HepG2 (cell line): ENCODE measurements around the gene NYNRIN. TPM values are rescaled to one million over a fixed set of nuclear protein-coding genes. Genes with fewer than 3 reads are reported as not detected.

ENCODE experiments used
- KIAA2018 ChIP-seq: sonication (generic); formaldehyde crosslinking; IDR thresholded peaks from 2 replicates; pipeline ENCODE4 v1.5.0; 2020; ENCODE audit warnings: mild to moderate bottlenecking, missing genetic modification reagents, borderline replicate concordance
- MED1 ChIP-seq: sonication (generic); formaldehyde crosslinking; IDR thresholded peaks from 2 replicates; pipeline ENCODE4 v1.4.0; 2020; ENCODE audit warnings: missing genetic modification reagents
- NCOR1 ChIP-seq: fragments of 200-600 bp; sonication (generic); IDR thresholded peaks from 2 replicates; pipeline ENCODE4 v1.7.0; 2017; ENCODE audit warnings: antibody characterized with exemption, low read length, borderline replicate concordance
- NR1H2 ChIP-seq: sonication (generic); formaldehyde crosslinking; IDR thresholded peaks from 2 replicates; pipeline ENCODE4 v1.8.1; 2022; ENCODE audit warnings: low read depth, missing genetic modification reagents, borderline replicate concordance
- RNF2 ChIP-seq: fragments of 450-650 bp; conservative IDR thresholded peaks from 2 replicates; pipeline ENCODE4 v1.6.1; 2016; ENCODE audit warnings: low read depth
- TP53 ChIP-seq: sonication (generic); formaldehyde crosslinking; conservative IDR thresholded peaks from 2 replicates; pipeline ENCODE4 v1.4.0; 2020; ENCODE audit warnings: missing genetic modification reagents
- ZBTB40 ChIP-seq, 2 experiments: fragments of 450-650 bp in 1 of 2; sonication (generic) in 1 of 2; formaldehyde crosslinking in 1 of 2; IDR thresholded peaks; 2 replicates each; pipeline versions ENCODE4 v1.6.1 to v1.8.0; 2016 to 2022; ENCODE audit warnings: antibody characterized with exemption in 1 of 2, mild to moderate bottlenecking in 1 of 2, missing genetic modification reagents in 1 of 2
- ZNF224 ChIP-seq: sonication (generic); formaldehyde crosslinking; IDR thresholded peaks from 2 replicates; pipeline ENCODE4 v1.5.0; 2020; ENCODE audit warnings: mild to moderate bottlenecking, missing genetic modification reagents
- ZNF337 ChIP-seq: sonication (generic); formaldehyde crosslinking; IDR thresholded peaks from 2 replicates; pipeline ENCODE4 v1.5.1; 2020; ENCODE audit warnings: missing genetic modification reagents, low read depth, mild to moderate bottlenecking, borderline replicate concordance
- ZNF562 ChIP-seq: sonication (generic); formaldehyde crosslinking; IDR thresholded peaks from 2 replicates; pipeline ENCODE4 v1.8.0; 2022; ENCODE audit warnings: missing genetic modification reagents, borderline replicate concordance
- polyA plus RNA-seq, 8 experiments: library from polyadenylated mRNA; depleted of rRNA in 3 of 8; stranded (reverse) in 7 of 8; unstranded in 1 of 8; fragments of >200 nt; fragmentation: Illumina TruSeq in 4 of 8; extraction: Trizol in 4 of 8; gene quantifications; 2 replicates each; pipeline versions ENCODE4 v1.2.1 to v1.2.3, GENCODE V29; 2011 to 2016; ENCODE audit warnings: low read depth in 4 of 8, missing spikeins in 1 of 8, mixed read lengths in 1 of 8; ENCODE audit not compliant: insufficient read depth in 1 of 8
- total RNA-seq, 5 experiments: library from RNA; depleted of rRNA; stranded (reverse); fragments of >200 nt; fragmentation: Illumina TruSeq; extraction: Trizol; gene quantifications; 2 replicates each; pipeline ENCODE4 v1.2.3, GENCODE V29; 2016; ENCODE audit warnings: low read depth in 1 of 5

Gene NYNRIN
- total and polyA plus RNA-seq, 2 of the 13 experiments (the other 11 are each of a cell fraction or from before 2014, with no cell fraction given): 0.63 to 1.1 TPM

- TF ChIP-seq KIAA2018 (CRISPR knock-in tag) (no peak), ZNF224 (CRISPR knock-in tag) (no peak; the same call in 1 of the 2 replicates), ZBTB40 (IDR thresholded peaks at IDR 0.05) (no peak), ZBTB40 (CRISPR knock-in tag; IDR thresholded peaks at IDR 0.05) (peak; percentile 66), TP53 (no peak), NCOR1 (no peak), NR1H2 (CRISPR knock-in tag) (no peak), RNF2 (0 out of 2 replicates have a peak, but pooled peaks have one; percentile 8), ZNF337 (CRISPR knock-in tag) (peak; percentile 34; the same call in 1 of the 2 replicates), MED1 (no peak; the same call in 1 of the 2 replicates), ZNF562 (CRISPR knock-in tag) (no peak)
Measured at GRCh38 chr14:24366721-24367513, 31.9 kb upstream of the NYNRIN start (continued).
